ENCODE data around the gene MAP4K5.

The MAP4K5 gene

DNA sequence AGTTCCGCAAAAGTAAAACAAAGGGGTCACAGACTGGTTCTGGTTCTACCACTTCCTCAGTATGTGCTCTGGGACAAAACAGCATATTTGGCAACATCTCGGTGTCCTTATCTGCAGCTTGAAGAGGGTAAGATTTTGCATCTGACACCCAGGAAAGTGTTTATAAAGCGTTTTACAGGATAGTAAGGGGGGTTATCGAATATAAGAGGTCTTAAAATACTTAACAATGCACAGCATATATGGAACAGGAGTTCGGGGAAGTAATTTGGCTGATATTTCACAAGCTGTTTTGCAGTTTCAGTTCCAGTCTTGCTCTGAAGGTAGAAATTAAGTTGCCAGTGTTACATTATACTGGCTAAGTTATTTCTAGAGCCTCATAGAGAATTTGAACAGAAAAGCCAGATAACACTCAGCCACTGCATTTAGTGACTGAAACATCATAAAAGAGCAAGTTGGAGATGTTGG, 904 bp upstream of the MAP4K5 start:
- no peaks in the 10 kb centered on the region for H3K9me3 ChIP-seq (ENCODE audit: control insufficient read depth in 1 of 2, low read length in 2 of 2)
- peak overlapping the region; percentile 83 to 88 for H3K9ac ChIP-seq (ENCODE audit: low read depth in 1 of 2, low read length in 2 of 2)
- no peaks in the 10 kb centered on the region for H3K27me3 ChIP-seq (ENCODE audit: control insufficient read depth in 1 of 2, insufficient read depth in 2 of 2, low read length in 2 of 2)
- no peaks in the 10 kb centered on the region for H3K36me3 ChIP-seq (ENCODE audit: control insufficient read depth in 1 of 2, insufficient read depth in 2 of 2, low read length in 2 of 2)
- H3K4me3 ChIP-seq (ENCODE audit: low read depth in 1 of 2, low read length in 2 of 2) = peak overlapping the region; percentile 87 to 97
- H3K4me1 ChIP-seq (ENCODE audit: control insufficient read depth in 1 of 2, insufficient read depth in 2 of 2, low read length in 2 of 2) = peaks cover 22 to 34% of the 10 kb centered on the region in 2 donors
- no peak overlapping the region for H3K27ac ChIP-seq (ENCODE audit: low read depth, low read length)

DNA sequence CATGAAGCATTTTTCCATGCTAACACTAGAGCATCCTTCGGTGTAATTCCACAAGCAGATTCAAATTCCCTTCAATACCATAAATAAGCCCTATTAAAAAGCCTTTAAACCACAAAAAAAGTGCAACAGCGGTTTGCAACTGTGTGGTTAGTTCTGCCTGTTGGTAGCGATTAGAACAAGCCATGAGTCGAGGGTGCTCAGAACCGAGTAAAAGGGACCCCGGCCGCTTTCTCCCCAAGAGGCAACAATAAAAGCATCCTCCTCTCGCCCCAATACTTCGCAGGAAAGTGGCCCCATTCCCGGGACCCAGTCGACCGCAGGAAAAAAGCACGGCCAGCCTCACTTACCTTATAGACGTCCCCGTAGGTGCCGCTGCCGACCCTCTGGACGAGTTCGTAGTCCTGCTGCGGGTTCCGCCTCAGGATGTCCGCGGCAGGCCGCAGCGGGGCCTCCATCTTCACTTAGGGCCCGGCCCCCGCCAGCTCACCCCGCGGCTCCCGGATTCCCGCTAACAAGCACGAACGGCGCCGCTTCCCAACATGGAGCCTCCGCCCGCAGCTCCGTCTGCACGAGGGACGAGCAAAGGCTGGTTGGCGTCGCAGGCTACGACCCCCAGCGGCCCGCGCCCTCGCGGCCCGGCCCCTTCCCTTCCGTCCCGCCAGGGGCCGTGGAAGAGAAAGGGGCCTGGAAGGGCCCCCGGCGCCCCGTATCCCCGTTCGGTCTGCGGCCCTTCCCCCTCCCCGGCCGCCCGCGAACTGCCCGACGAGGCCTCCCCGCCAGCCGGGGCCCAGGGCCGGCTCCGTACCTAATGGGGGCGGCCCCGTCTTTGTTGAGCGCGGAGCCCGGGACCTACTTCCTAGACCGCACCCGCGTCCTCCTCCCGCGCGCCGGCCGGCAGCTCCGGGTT, 521 bp downstream of the MAP4K5 start:
- peaks cover 22 to 34% of the 10 kb centered on the region in 2 donors for H3K4me1 ChIP-seq (ENCODE audit: control insufficient read depth in 1 of 2, insufficient read depth in 2 of 2, low read length in 2 of 2)
- peak overlapping the region; percentile 87 to 97 for H3K4me3 ChIP-seq (ENCODE audit: low read depth in 1 of 2, low read length in 2 of 2)
- no peaks in the 10 kb centered on the region for H3K9me3 ChIP-seq (ENCODE audit: control insufficient read depth in 1 of 2, low read length in 2 of 2)

DNA sequence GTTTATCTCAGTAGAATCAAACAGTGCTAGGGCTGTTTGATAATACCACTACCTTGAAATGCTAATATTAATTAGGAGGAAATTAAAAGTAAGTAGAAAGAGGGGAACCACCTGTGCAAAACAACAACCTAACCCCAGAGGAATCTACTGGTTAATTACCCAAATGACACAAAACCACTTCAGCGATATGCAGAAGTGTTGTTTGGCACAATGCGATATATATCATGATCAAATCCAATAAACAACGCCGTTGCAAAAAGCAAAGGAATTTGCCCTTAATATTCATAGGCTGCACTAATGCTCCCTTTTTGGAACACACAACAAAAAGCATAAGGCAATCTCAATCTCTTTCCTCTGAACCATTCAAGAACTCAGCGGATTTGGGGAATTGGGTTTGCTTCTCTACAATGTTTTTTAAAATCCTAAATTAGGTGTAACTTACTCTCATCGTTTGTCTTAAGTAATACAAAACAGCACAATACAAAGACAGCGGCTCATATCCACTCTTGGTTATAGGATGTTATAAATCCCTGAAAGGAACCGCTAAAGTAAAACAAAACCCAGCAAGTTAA, 1.5 kb downstream of the MAP4K5 start:
- Histone ChIP-seq H3K9me3 (ENCODE audit: control insufficient read depth in 1 of 2, low read length in 2 of 2) (no peaks in the 10 kb centered on the region), H3K4me1 (ENCODE audit: control insufficient read depth in 1 of 2, insufficient read depth in 2 of 2, low read length in 2 of 2) (peaks cover 22 to 34% of the 10 kb centered on the region in 2 donors), H3K27me3 (ENCODE audit: control insufficient read depth in 1 of 2, insufficient read depth in 2 of 2, low read length in 2 of 2) (no peaks in the 10 kb centered on the region), H3K27ac (ENCODE audit: low read depth, low read length) (no peak overlapping the region), H3K4me3 (ENCODE audit: low read depth in 1 of 2, low read length in 2 of 2) (peak overlapping the region; percentile 87 to 97), H3K9ac (ENCODE audit: low read depth in 1 of 2, low read length in 2 of 2) (peak overlapping the region; percentile 79 to 83), H3K36me3 (ENCODE audit: control insufficient read depth in 1 of 2, insufficient read depth in 2 of 2, low read length in 2 of 2) (no peaks in the 10 kb centered on the region)

More for the DNA sequence above, 521 bp downstream of the MAP4K5 start:
- Histone ChIP-seq H3K27ac (ENCODE audit: low read depth, low read length) (peak overlapping the region; percentile 87), H3K27me3 (ENCODE audit: control insufficient read depth in 1 of 2, insufficient read depth in 2 of 2, low read length in 2 of 2) (no peaks in the 10 kb centered on the region), H3K9ac (ENCODE audit: low read depth in 1 of 2, low read length in 2 of 2) (peak overlapping the region; percentile 79 to 83), H3K36me3 (ENCODE audit: control insufficient read depth in 1 of 2, insufficient read depth in 2 of 2, low read length in 2 of 2) (no peaks in the 10 kb centered on the region)

DNA sequence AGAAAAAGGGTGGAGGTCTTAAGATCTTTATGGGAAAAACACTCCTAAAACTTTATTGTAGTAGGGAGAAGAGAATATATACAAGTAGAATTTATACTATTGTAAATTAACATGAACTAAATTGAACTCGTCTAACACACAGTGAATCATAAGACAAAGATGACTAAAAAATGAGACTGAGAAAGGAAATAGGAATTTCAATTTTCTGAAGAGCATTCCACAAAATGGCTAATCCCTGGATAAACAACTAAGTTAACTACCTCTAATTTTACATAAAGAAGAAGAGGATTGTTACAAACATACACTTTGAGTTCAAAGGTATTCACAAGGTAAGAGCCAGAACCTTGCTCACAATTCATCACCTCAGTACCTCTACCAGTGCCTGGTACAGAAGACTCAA, 2.0 kb downstream of the MAP4K5 start:
- Histone ChIP-seq H3K27me3 (ENCODE audit: control insufficient read depth in 1 of 2, insufficient read depth in 2 of 2, low read length in 2 of 2) (no peaks in the 10 kb centered on the region), H3K27ac (ENCODE audit: low read depth, low read length) (no peak overlapping the region), H3K9ac (ENCODE audit: low read depth in 1 of 2, low read length in 2 of 2) (peak overlapping the region in 1 of 2 donors; percentile 83), H3K4me1 (ENCODE audit: control insufficient read depth in 1 of 2, insufficient read depth in 2 of 2, low read length in 2 of 2) (peaks cover 22 to 34% of the 10 kb centered on the region in 2 donors), H3K36me3 (ENCODE audit: control insufficient read depth in 1 of 2, insufficient read depth in 2 of 2, low read length in 2 of 2) (no peaks in the 10 kb centered on the region), H3K4me3 (ENCODE audit: low read depth in 1 of 2, low read length in 2 of 2) (peak overlapping the region; percentile 87 to 97), H3K9me3 (ENCODE audit: control insufficient read depth in 1 of 2, low read length in 2 of 2) (no peaks in the 10 kb centered on the region)

DNA sequence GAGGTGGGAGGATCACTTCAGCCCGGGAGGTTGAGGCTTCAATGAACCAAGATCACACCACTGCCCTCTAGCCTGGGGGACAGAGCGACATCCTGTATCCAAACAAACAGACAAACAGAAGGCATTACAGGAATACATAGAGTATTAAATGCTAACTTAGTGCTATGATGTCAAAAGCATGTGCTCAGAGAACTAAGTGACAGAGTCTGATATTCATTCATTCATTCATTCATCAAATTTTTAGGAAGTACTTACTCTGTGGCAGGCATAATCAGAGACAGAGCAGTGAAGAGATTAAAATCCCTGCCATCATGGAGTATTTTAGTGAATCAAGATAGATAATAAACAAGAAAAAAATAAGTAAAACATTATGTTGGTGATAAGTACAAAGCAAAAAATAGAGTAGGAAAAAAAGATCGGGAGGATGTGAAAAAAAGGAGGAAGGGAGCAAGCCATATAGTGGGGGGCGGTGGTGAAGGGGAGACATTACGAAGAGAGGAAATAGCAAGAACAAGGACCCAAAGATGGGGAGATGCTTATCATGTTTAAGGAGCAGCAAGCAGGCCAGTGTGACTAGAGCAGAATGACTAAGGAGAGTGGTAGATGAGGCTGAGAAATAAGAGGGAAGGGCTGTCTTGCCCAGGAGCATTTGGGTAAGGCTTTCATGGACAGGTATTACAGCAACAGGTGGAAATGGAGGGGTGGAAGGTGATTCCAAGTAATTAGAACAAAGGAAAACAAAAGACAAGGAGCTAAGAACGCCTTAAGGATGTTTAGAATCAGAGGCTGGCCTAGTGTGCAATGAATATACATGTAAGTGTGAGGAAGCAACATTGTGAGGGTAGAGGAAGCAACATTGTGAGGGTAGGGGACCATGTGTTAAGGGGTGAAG, 2.8 kb downstream of the MAP4K5 start:
- Histone ChIP-seq H3K36me3 (ENCODE audit: control insufficient read depth in 1 of 2, insufficient read depth in 2 of 2, low read length in 2 of 2) (no peaks in the 10 kb centered on the region), H3K27ac (ENCODE audit: low read depth, low read length) (no peak overlapping the region), H3K9me3 (ENCODE audit: control insufficient read depth in 1 of 2, low read length in 2 of 2) (no peaks in the 10 kb centered on the region), H3K4me1 (ENCODE audit: control insufficient read depth in 1 of 2, insufficient read depth in 2 of 2, low read length in 2 of 2) (peaks cover 22 to 42% of the 10 kb centered on the region in 2 donors), H3K9ac (ENCODE audit: low read depth in 1 of 2, low read length in 2 of 2) (peak overlapping the region in 1 of 2 donors; percentile 21), H3K4me3 (ENCODE audit: low read depth in 1 of 2, low read length in 2 of 2) (peak overlapping the region; percentile 4 to 37), H3K27me3 (ENCODE audit: control insufficient read depth in 1 of 2, insufficient read depth in 2 of 2, low read length in 2 of 2) (no peaks in the 10 kb centered on the region)

DNA sequence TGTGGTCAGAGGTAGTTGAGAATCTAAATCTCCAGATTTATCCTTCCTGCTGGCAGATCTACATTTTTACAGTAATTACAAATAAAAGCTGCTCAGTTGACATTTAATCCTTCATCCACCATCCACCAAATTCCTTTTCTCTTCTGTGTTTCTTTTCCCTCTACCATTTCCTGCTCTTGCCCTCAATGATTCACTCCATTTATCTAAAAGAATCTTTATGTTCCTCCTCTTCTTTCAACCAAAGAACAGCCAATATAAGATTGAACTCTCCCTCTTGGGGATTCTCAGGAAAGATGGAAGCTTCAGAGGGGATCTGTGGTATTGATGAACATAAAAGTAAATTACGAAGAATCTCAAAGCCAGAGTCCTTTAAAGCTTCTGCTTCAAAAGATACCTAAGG, 4.4 kb downstream of the MAP4K5 start:
- no peaks in the 10 kb centered on the region for H3K27me3 ChIP-seq (ENCODE audit: control insufficient read depth in 1 of 2, insufficient read depth in 2 of 2, low read length in 2 of 2)
- no peak overlapping the region for H3K27ac ChIP-seq (ENCODE audit: low read depth, low read length)
- H3K9ac ChIP-seq (ENCODE audit: low read depth in 1 of 2, low read length in 2 of 2) = no peak overlapping the region
- no peak overlapping the region for H3K4me3 ChIP-seq (ENCODE audit: low read depth in 1 of 2, low read length in 2 of 2)
- no peaks in the 10 kb centered on the region for H3K9me3 ChIP-seq (ENCODE audit: control insufficient read depth in 1 of 2, low read length in 2 of 2)
- no peaks in the 10 kb centered on the region for H3K36me3 ChIP-seq (ENCODE audit: control insufficient read depth in 1 of 2, insufficient read depth in 2 of 2, low read length in 2 of 2)
- H3K4me1 ChIP-seq (ENCODE audit: control insufficient read depth in 1 of 2, insufficient read depth in 2 of 2, low read length in 2 of 2) = peaks cover 30 to 44% of the 10 kb centered on the region in 2 donors

DNA sequence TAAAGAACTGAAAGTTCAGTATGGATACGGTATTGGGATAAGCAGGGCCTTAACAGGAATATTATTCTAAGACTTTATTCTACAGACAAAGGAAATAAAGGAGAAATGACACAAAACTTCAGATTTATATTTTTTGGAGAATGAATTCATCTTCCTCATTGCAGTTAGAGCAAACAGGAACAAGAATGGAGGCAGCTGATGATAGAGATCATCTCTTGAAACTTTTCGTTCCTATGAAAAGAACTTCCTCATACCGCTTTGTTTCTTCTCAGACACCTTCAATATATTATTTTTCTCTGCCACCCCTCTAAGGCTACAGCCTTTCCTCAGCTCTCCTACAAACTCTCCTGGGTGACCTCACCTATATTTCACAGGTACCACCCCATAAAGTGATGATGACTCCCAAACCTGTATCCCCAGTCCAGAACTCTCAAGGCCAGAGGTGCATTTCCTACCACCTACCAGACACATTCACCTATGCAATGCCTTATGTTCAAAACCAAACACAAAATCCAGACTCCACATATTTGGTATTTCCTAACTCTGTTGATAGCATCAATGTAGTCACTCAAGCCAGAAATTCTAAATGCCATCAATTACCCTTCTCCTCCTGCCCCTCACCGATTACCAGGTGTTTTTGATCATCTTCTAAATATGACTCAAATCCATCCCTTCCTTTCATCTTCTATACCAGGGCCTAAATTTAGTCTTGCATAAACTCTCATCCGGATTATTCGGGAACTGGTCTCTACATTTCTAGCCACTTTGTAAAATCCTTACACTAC, 7.4 kb downstream of the MAP4K5 start:
- Histone ChIP-seq H3K9ac (ENCODE audit: low read depth in 1 of 2, low read length in 2 of 2) (no peak overlapping the region), H3K9me3 (ENCODE audit: control insufficient read depth in 1 of 2, low read length in 2 of 2) (no peaks in the 10 kb centered on the region), H3K4me1 (ENCODE audit: control insufficient read depth in 1 of 2, insufficient read depth in 2 of 2, low read length in 2 of 2) (peaks cover 25 to 54% of the 10 kb centered on the region in 2 donors), H3K27me3 (ENCODE audit: control insufficient read depth in 1 of 2, insufficient read depth in 2 of 2, low read length in 2 of 2) (no peaks in the 10 kb centered on the region), H3K36me3 (ENCODE audit: control insufficient read depth in 1 of 2, insufficient read depth in 2 of 2, low read length in 2 of 2) (no peaks in the 10 kb centered on the region), H3K27ac (ENCODE audit: low read depth, low read length) (no peak overlapping the region), H3K4me3 (ENCODE audit: low read depth in 1 of 2, low read length in 2 of 2) (peak overlapping the region in 1 of 2 donors; percentile 5)

DNA sequence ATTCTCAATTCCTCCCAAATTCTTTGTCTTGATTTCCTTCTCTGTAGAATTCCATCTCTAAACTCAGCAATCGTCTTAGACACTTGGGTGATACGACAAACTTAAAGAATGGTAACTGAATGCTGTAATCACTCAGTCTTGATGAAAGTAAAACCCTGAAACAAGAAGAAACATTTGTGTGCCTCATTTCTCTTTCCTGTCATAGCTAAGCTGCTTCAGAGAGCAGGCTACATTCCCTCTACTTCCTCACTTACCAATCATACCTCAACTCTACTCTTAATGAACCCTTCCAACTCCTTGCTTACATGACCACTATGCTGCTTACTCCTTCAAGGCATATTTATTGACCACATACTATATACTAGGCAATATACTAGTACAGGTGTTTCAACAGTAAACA, 8.3 kb downstream of the MAP4K5 start:
- Histone ChIP-seq H3K9me3 (ENCODE audit: control insufficient read depth in 1 of 2, low read length in 2 of 2) (no peaks in the 10 kb centered on the region), H3K4me3 (ENCODE audit: low read depth in 1 of 2, low read length in 2 of 2) (no peak overlapping the region), H3K36me3 (ENCODE audit: control insufficient read depth in 1 of 2, insufficient read depth in 2 of 2, low read length in 2 of 2) (no peaks in the 10 kb centered on the region), H3K4me1 (ENCODE audit: control insufficient read depth in 1 of 2, insufficient read depth in 2 of 2, low read length in 2 of 2) (peaks cover 20 to 45% of the 10 kb centered on the region in 2 donors), H3K27ac (ENCODE audit: low read depth, low read length) (no peak overlapping the region), H3K9ac (ENCODE audit: low read depth in 1 of 2, low read length in 2 of 2) (no peak overlapping the region), H3K27me3 (ENCODE audit: control insufficient read depth in 1 of 2, insufficient read depth in 2 of 2, low read length in 2 of 2) (no peaks in the 10 kb centered on the region)

DNA sequence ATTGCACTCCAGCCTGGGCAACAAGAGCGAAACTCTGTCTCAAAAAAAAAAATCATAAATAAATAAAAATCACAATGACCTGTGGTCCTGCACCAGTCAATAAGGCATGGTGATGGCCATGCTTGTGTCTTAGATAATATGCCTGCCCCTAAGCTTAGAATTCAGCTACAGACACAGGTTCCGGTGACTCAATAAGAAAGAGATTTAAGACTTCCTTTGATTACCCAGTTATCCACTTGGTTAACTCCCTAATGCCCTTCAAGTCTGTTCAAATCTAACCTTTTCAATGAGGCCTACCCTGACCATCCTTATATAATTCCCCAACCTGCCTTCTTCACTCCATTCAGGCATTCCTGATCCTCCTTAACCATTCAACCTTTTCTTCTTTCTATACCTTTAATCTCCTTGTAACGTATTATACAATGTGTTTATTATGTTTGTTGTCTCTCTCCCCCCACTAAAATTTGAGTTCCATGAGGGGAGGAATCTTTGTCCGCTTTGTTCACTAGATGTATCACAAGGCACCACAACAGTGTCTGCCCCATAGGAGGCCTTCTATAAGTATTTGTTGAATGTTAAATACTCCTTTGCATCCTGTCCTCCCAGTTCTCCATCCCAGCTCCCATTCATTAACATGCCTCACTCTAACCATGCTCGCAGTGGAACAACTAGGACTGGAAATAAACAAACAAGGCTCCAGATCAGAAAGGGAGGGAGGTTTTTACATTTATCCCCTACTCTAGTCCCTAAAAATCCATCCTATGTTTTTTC, 8.9 kb downstream of the MAP4K5 start:
- H3K4me3 ChIP-seq (ENCODE audit: low read depth in 1 of 2, low read length in 2 of 2) = no peak overlapping the region
- H3K27ac ChIP-seq (ENCODE audit: low read depth, low read length) = no peak overlapping the region
- no peak overlapping the region for H3K9ac ChIP-seq (ENCODE audit: low read depth in 1 of 2, low read length in 2 of 2)
- no peaks in the 10 kb centered on the region for H3K9me3 ChIP-seq (ENCODE audit: control insufficient read depth in 1 of 2, low read length in 2 of 2)
- no peaks in the 10 kb centered on the region for H3K27me3 ChIP-seq (ENCODE audit: control insufficient read depth in 1 of 2, insufficient read depth in 2 of 2, low read length in 2 of 2)
- no peaks in the 10 kb centered on the region for H3K36me3 ChIP-seq (ENCODE audit: control insufficient read depth in 1 of 2, insufficient read depth in 2 of 2, low read length in 2 of 2)
- peaks cover 20 to 45% of the 10 kb centered on the region in 2 donors for H3K4me1 ChIP-seq (ENCODE audit: control insufficient read depth in 1 of 2, insufficient read depth in 2 of 2, low read length in 2 of 2)

Measured in duodenal mucosa (tissue), 2 donors.